Suprapubic skin (tissue), 4 donors: Measurements from ENCODE around the gene ADM2. TPM values are rescaled to one million over a fixed set of nuclear protein-coding genes. Genes with fewer than 3 reads are reported as not detected.

Experiments used
- DNase-seq, 2 donors: peaks; one replicate each; pipeline ENCODE4 v3.0.0-alpha.2; 2019; ENCODE audit warnings: low spot score in 2 of 2
- H3K27ac ChIP-seq: fragments of 200-600 bp; sonication (generic); one replicate; pipeline ENCODE4 v1.5.1; 2019
- H3K27me3 ChIP-seq: fragments of 200-600 bp; sonication (generic); one replicate; pipeline ENCODE4 v1.5.1; 2019
- H3K36me3 ChIP-seq: fragments of 200-600 bp; sonication (generic); one replicate; pipeline ENCODE4 v1.5.1; 2019
- H3K4me1 ChIP-seq: fragments of 200-600 bp; sonication (generic); one replicate; pipeline ENCODE4 v1.5.1; 2019
- H3K4me3 ChIP-seq: fragments of 200-600 bp; sonication (generic); one replicate; pipeline ENCODE4 v1.5.1; 2019; ENCODE audit warnings: mild to moderate bottlenecking
- H3K9me3 ChIP-seq: fragments of 200-600 bp; sonication (generic); one replicate; pipeline ENCODE4 v1.5.1; 2019
- CTCF ChIP-seq, 2 donors: fragments of 200-600 bp in 1 of 2; fragments of 450-650 bp in 1 of 2; sonication (generic) in 1 of 2; IDR thresholded peaks; one replicate each; pipeline ENCODE4 v1.5.1; 2016 to 2019; ENCODE audit warnings: antibody characterized with exemption in 2 of 2, mild to moderate bottlenecking in 1 of 2, moderate library complexity in 1 of 2
- EP300 ChIP-seq: sonication (generic); formaldehyde crosslinking; IDR thresholded peaks from one replicate; pipeline ENCODE4 v1.6.1; 2017; ENCODE audit warnings: antibody characterized with exemption
- POLR2A ChIP-seq, 2 donors: fragments of 450-650 bp; IDR thresholded peaks; one replicate each; pipeline ENCODE4 v1.6.1; 2017; ENCODE audit warnings: antibody characterized with exemption in 2 of 2, mild to moderate bottlenecking in 2 of 2, moderate library complexity in 2 of 2
- POLR2AphosphoS5 ChIP-seq, 3 donors: sonication (generic); formaldehyde crosslinking; IDR thresholded peaks; one replicate each; pipeline ENCODE4 v1.6.1; 2017; ENCODE audit warnings: antibody characterized with exemption in 3 of 3
- WGBS: methylation state at CpG from one replicate; pipeline ENCODE4 v1.1.5; 2018; 5-methylcytosine and 5-hydroxymethylcytosine counted together
- total RNA-seq, 4 donors: library from RNA; depleted of rRNA; stranded (reverse); fragments of >200 nt; gene quantifications; one replicate each; pipeline ENCODE4 v1.1.0, GENCODE V29; 2016

ADM2 gene
- total RNA-seq, 4 donors from 2014 or later, result 0.24 to 2.7 (median 0.30) TPM; not detected in 1

- 91% methylated on average over 5 of the region's 15 CpGs for WGBS
- Histone ChIP-seq H3K4me3 (no peak overlapping the region), H3K27me3 (no peaks in the 10 kb centered on the region), H3K4me1 (peaks cover 29% of the 10 kb centered on the region), H3K36me3 (peaks cover 35% of the 10 kb centered on the region), H3K9me3 (no peaks in the 10 kb centered on the region), H3K27ac (no peak overlapping the region)
- TF ChIP-seq CTCF (IDR thresholded peaks at IDR 0.05) (no peak), EP300 (no peak), POLR2A (IDR thresholded peaks at IDR 0.05) (no peak), POLR2AphosphoS5 (IDR thresholded peaks at IDR 0.05) (no peak)
- no peak for DNase-seq
Measured at GRCh38 chr22:50513175-50513574, 31.8 kb downstream of the ADM2 start.

- DNase-seq, result no peak
- Histone ChIP-seq H3K9me3 (no peaks in the 10 kb centered on the region), H3K4me1 (peaks cover 14% of the 10 kb centered on the region), H3K27ac (no peak overlapping the region), H3K36me3 (peaks cover 58% of the 10 kb centered on the region), H3K4me3 (no peak overlapping the region), H3K27me3 (no peaks in the 10 kb centered on the region)
- WGBS, result 66% methylated on average over 7 of the region's 8 CpGs
- TF ChIP-seq POLR2AphosphoS5 (IDR thresholded peaks at IDR 0.05) (no peak), EP300 (no peak), CTCF (IDR thresholded peaks at IDR 0.05) (no peak), POLR2A (IDR thresholded peaks at IDR 0.05) (no peak)
Measured at GRCh38 chr22:50516068-50516467, 34.7 kb downstream of the ADM2 start.

GRCh38 chr22:50516891-50517290, 35.5 kb downstream of the ADM2 start:
- no peak overlapping the region for H3K4me3 ChIP-seq
- no peak for DNase-seq
- H3K4me1 ChIP-seq, result peaks cover 11% of the 10 kb centered on the region
- no peaks in the 10 kb centered on the region for H3K9me3 ChIP-seq
- no peak overlapping the region for H3K27ac ChIP-seq
- TF ChIP-seq POLR2A (IDR thresholded peaks at IDR 0.05) (no peak), CTCF (IDR thresholded peaks at IDR 0.05) (no peak), EP300 (no peak), POLR2AphosphoS5 (IDR thresholded peaks at IDR 0.05) (no peak)
- no peaks in the 10 kb centered on the region for H3K27me3 ChIP-seq
- H3K36me3 ChIP-seq, result peaks cover 61% of the 10 kb centered on the region
- WGBS, result 90% methylated on average over 16 of the region's 16 CpGs

- Histone ChIP-seq H3K9me3 (no peaks in the 10 kb centered on the region), H3K27me3 (no peaks in the 10 kb centered on the region), H3K36me3 (peaks cover 68% of the 10 kb centered on the region), H3K4me1 (peaks cover 9% of the 10 kb centered on the region), H3K27ac (no peak overlapping the region), H3K4me3 (no peak overlapping the region)
- no peak for DNase-seq
- TF ChIP-seq POLR2AphosphoS5 (IDR thresholded peaks at IDR 0.05), result no peak
- no peak for TF ChIP-seq CTCF (IDR thresholded peaks at IDR 0.05)
- TF ChIP-seq EP300, result no peak
- no peak for TF ChIP-seq POLR2A (IDR thresholded peaks at IDR 0.05)
- WGBS, result 87% methylated on average over 13 of the region's 20 CpGs
Measured at GRCh38 chr22:50517495-50518260, 36.3 kb downstream of the ADM2 start.

- WGBS, result 92% methylated on average over 5 of the region's 7 CpGs
- Histone ChIP-seq H3K36me3 (peaks cover 78% of the 10 kb centered on the region), H3K27me3 (no peaks in the 10 kb centered on the region), H3K4me3 (no peak overlapping the region), H3K9me3 (no peaks in the 10 kb centered on the region), H3K4me1 (peaks cover 12% of the 10 kb centered on the region), H3K27ac (no peak overlapping the region)
- DNase-seq, result no peak
- TF ChIP-seq EP300, result no peak
- no peak for TF ChIP-seq POLR2AphosphoS5 (IDR thresholded peaks at IDR 0.05)
- TF ChIP-seq POLR2A (IDR thresholded peaks at IDR 0.05), result no peak
- TF ChIP-seq CTCF (IDR thresholded peaks at IDR 0.05), result no peak
Measured at GRCh38 chr22:50518606-50519005, 37.3 kb downstream of the ADM2 start.
